Right lobe of liver (tissue), 6 donors: ENCODE results near the gene DDN. TPM values are rescaled to one million over a fixed set of nuclear protein-coding genes. Genes with fewer than 3 reads are reported as not detected.

Experiments
- ATAC-seq, 4 donors: fragments of 200-7000 bp; cut with Tn5 transposase; one replicate each; pipeline ENCODE4 v1.9.1; 2020; ENCODE audit warnings: mild to moderate bottlenecking in 4 of 4, moderate library complexity in 4 of 4
- DNase-seq, 3 donors: peaks; one replicate each; pipeline ENCODE4 v3.0.0-alpha.2; 2020
- H3K27ac ChIP-seq, 3 donors: fragments of 200-600 bp; one replicate each; pipeline ENCODE4 v1.8.0; 2022
- H3K27me3 ChIP-seq, 2 donors: fragments of 200-600 bp; one replicate each; pipeline ENCODE4 v1.8.0; 2022
- H3K36me3 ChIP-seq, 4 donors: fragments of 200-600 bp; sonication (generic) in 1 of 4; one replicate each; pipeline versions ENCODE4 v1.5.1 to v1.8.0; 2017 to 2022; ENCODE audit warnings: control low read depth in 1 of 4
- H3K4me1 ChIP-seq, 4 donors: fragments of 200-600 bp; sonication (generic) in 1 of 4; one replicate each; pipeline versions ENCODE4 v1.5.1 to v1.8.0; 2017 to 2022; ENCODE audit warnings: control low read depth in 1 of 4
- H3K4me3 ChIP-seq, 3 donors: fragments of 200-600 bp; one replicate each; pipeline ENCODE4 v1.8.0; 2022
- H3K9me3 ChIP-seq, 4 donors: fragments of 200-600 bp; sonication (generic) in 1 of 4; one replicate each; pipeline versions ENCODE4 v1.5.1 to v1.8.0; 2017 to 2022; ENCODE audit warnings: control low read depth in 1 of 4
- CTCF ChIP-seq, 4 donors: fragments of 200-600 bp in 3 of 4; fragments of 450-650 bp in 1 of 4; IDR thresholded peaks; one replicate each; pipeline versions ENCODE4 v1.5.1 to v1.8.0; 2016 to 2022; ENCODE audit warnings: antibody characterized with exemption in 4 of 4, mild to moderate bottlenecking in 2 of 4
- POLR2A ChIP-seq: fragments of 450-650 bp; IDR thresholded peaks from one replicate; pipeline ENCODE4 v1.6.1; 2017; ENCODE audit warnings: antibody characterized with exemption, mild to moderate bottlenecking
- WGBS: methylation state at CpG from one replicate; pipeline ENCODE4 v1.1.6; 2018; ENCODE audit warnings: low coverage, low lambda C conversion rate; ENCODE audit not compliant: insufficient coverage; ENCODE audit errors: missing lambda C conversion rate; 5-methylcytosine and 5-hydroxymethylcytosine counted together
- intact Hi-C, 2 donors: fragments of 100-400 bp; cut with DNase I; formaldehyde crosslinking; loops; one replicate each; pipeline versions ENCODE4 v1.11.2 to v1.14.1; 2022
- total RNA-seq, 6 experiments: library from RNA; depleted of rRNA in 2 of 6; stranded (reverse); fragments of >200 nt in 2 of 6; fragmentation: NEBNext Ultra II Directional in 3 of 6; extraction: Animal tissue kit (Norgen Biotek cat#: 25700) in 3 of 6; gene quantifications; one replicate each; pipeline versions ENCODE4 v1.1.0 to v1.2.4, GENCODE V29; 2016 to 2023
- donor health status: DM: no; HTN: yes; CAD: no.
- donor health status: DM: no; HTN: no; CAD: no.
- donor health status: DM: no; HTN: no; CAD: no.
- donor health status: DM: no; HTN: yes; CAD: no.
- donor health status: DM: no; HTN: yes; CAD: no.

The DDN gene
- total RNA-seq, 6 experiments from 2014 or later, result 0.18 to 0.19 TPM; not detected in 4

GRCh38 chr12:48990552-48990951 lies 8.6 kb downstream of the DDN start:
- Histone ChIP-seq H3K36me3 (no peaks in the 10 kb centered on the region), H3K27me3 (no peaks in the 10 kb centered on the region), H3K4me1 (peaks cover 0 to 10% (median 0%) of the 10 kb centered on the region in 4 donors), H3K27ac (no peak overlapping the region), H3K9me3 (no peaks in the 10 kb centered on the region), H3K4me3 (no peak overlapping the region)
- intact Hi-C loops, result no loop called here
- DNase-seq (no peak), ATAC-seq (no peak)
- no peak for TF ChIP-seq POLR2A
- no peak for TF ChIP-seq CTCF (IDR thresholded peaks at IDR 0.05)

GRCh38 chr12:48988030-48988649 lies 11.0 kb downstream of the DDN start:
- intact Hi-C loops, result no loop called here
- Histone ChIP-seq H3K9me3 (no peaks in the 10 kb centered on the region), H3K4me3 (no peak overlapping the region), H3K4me1 (no peaks in the 10 kb centered on the region), H3K27me3 (no peaks in the 10 kb centered on the region), H3K36me3 (no peaks in the 10 kb centered on the region), H3K27ac (no peak overlapping the region)
- ATAC-seq (peak; percentile 78 to 88 (median 86)), DNase-seq (peak in 1 of 3 donors; percentile 65)
- WGBS, result 24% methylated on average over 9 of the region's 16 CpGs
- TF ChIP-seq CTCF (IDR thresholded peaks at IDR 0.05) (peak; percentile 55 to 91 (median 86)), POLR2A (no peak)

- Histone ChIP-seq H3K36me3 (no peaks in the 10 kb centered on the region), H3K4me1 (no peaks in the 10 kb centered on the region), H3K27ac (no peak overlapping the region), H3K9me3 (no peaks in the 10 kb centered on the region), H3K27me3 (peaks cover under 1% of the 10 kb centered on the region in 2 donors), H3K4me3 (no peak overlapping the region)
- DNase-seq (no peak), ATAC-seq (no peak)
- TF ChIP-seq POLR2A, result no peak
- no peak for TF ChIP-seq CTCF (IDR thresholded peaks at IDR 0.05)
- intact Hi-C loops, result no loop called here
- 53% methylated on average over 9 of the region's 23 CpGs for WGBS
Measured at GRCh38 chr12:48986720-48987291, 12.4 kb downstream of the DDN start.

GRCh38 chr12:48985901-48986300 lies 13.3 kb downstream of the DDN start:
- no peak for TF ChIP-seq CTCF (IDR thresholded peaks at IDR 0.05)
- no peak for TF ChIP-seq POLR2A
- 83% methylated on average over 1 of the region's 2 CpGs for WGBS
- H3K9me3 ChIP-seq, result no peaks in the 10 kb centered on the region
- ATAC-seq, result no peak
- H3K4me3 ChIP-seq, result no peak overlapping the region
- no peaks in the 10 kb centered on the region for H3K36me3 ChIP-seq
- no peak for DNase-seq
- peaks cover 8 to 10% of the 10 kb centered on the region in 2 donors for H3K27me3 ChIP-seq
- H3K27ac ChIP-seq, result no peak overlapping the region
- intact Hi-C loops, result no loop called here
- H3K4me1 ChIP-seq, result peaks cover 0 to 5% (median 2%) of the 10 kb centered on the region in 4 donors
